IPS DF 4.7 (cell line): Measurements from ENCODE around the gene ARL13A.
"Not testable (repeated sequence)": the region's sequence is repeated elsewhere in the genome, so short reads cannot be mapped to it uniquely, and the experiment has no call there.

ENCODE experiments used
- DNase-seq: peaks from one replicate; pipeline ENCODE4 v3.0.0-alpha.2; 2013; ENCODE audit warnings: low spot score; ENCODE audit errors: extremely low read depth

The ARL13A gene

DNA sequence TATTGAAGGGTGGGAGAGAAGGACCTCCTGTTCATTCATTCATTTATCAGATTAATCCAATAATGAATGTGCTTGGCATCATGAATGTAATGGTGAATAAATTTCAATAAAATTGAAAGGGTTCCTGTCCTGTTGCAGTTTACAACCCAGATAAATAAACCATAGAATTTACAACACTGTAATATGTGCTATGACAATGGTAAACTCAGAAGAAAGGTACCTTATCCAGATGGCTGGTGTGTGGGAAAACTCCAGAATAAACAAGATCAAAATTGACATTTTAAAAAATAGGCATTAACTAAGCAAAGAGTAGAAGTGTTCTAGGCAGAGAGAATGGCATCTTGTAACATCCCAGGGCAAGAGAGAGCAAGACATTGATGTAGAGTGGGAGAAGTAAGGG is 15.3 kb downstream of the ARL13A start:
- no peak for DNase-seq

DNA sequence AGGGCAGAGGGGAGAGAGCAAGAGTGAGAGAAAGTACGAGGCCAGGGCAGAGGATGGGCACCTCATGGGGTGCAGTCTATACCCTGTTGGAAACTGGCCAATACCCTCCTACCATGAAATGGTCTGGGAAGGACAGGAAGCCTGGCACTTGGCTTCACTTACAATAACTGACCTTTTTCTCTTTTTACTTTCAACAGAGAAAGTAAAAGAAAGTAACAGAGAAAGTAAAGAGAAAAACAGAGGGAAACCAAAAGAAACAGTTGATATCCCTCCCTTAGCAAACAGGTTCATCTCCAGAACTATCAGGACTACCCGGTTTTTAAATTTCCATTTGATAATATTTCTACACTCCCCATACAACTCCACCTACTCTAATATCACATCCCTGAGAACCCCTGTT is 20.6 kb downstream of the ARL13A start:
- no peak for DNase-seq

DNA sequence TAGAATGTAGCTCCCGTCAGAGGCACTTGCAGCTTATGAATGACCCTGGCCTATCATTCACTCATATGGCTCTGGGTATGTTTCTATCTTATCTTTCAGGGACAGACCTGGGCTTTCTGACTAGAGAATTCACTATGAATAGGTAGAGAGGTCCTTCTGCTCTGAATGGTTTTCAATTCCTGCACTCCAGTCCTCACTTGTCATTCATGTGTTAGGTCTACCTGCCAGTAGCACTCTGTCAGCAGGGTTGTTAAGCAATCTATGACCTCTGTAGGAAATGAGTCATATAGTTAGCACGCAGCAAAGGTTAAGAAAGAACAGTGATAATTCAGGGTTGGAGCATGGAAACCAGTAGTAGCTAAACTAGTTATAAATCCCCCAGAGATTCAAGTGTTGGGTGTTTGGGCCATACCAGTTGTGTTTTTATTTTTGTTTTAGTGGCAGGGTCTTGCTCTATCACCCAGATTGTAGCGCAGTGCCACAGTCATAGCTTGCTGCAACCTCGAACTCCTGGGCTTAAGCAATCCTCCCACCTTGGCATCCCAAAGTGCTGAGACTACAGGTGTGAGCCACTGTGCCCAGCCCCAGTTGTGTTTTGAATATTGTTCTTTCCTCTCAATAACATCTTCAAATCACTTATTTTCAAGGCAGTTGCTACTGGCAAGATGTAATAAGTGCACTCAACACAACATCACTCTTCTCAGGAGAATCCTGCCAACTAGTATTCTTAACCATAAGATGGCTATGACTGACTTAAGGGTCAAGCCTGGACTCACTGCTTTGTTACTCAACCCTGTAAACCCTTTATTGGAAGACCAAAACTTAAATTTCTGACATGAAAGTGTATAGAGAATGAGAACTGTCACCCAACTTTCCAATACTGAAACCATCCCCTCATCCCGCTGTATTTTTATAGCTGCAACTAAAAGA is 25.1 kb downstream of the ARL13A start:
- DNase-seq: no peak

DNA sequence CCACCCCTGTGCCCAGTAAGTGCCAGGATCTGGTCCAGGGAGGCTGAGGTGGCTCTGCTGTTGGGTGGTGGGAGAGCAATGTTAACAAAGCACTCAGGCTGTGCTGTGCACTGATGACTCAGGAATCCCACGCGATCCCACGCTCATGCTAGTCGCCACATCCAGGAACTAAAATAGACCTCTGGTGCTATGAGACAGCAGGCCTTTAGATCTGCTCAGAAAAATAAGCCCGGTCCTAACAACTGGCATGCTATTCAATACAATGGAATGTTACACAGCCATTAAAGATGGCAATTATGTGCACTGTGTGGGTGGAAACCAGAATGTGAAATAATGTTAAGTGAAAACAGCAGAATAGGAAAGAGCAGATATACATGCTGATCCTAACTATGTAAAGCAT is 26.0 kb downstream of the ARL13A start:
- no peak for DNase-seq

DNA sequence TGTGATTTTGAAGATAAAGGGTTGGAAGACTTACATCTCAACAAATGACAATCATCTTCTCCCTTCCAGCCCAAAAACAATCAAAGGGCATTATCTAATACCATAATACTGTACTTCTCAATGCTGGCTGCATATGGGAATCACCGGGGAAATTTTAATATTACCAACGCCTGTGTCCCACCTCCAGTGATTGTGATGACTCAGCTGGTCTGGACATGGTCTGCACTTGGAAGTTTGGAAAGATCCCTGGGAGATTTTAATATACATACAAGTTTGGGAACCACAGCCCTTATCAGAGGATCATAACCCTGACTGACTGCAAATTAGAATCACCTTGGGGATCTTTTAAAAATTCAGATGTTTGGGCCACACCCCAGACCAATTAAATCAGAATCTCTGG is 29.9 kb downstream of the ARL13A start:
- DNase-seq: no peak

DNA sequence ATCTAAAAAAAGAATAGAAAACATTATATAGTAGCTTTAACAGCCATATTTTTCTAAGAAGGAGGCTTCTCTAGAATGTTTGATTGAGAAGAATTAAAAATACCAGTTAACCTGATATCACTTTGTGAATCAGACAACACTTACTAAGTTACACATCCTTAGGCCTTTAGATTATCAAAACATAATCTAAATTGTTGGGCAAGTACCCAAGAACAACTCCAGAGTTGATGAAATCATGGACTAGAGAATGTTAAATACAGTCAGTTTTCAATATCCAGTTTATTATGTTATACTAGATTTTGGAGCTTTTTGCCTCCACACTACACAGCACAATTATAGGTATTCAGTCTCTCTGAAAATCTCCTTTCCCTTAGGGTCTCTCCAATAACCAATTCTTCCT is 39.6 kb downstream of the ARL13A start:
- DNase-seq: no peak

DNA sequence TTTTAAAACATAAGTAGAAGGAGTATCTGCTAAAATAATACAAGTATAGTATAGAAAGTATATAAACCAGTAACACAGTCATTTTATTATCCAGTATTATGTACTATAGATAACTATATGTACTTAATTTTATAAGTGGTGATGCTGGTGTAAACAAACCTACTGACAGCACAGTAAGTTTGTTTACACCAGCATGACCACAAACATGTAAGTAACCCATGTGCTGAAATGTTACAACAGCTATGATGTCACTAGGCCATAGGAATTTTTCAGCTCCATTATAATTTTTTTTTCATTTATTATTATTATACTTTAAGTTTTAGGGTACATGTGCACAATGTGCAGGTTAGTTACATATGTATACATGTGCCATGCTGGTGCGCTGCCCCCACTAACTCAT is 42.5 kb downstream of the ARL13A start:
- not testable (repeated sequence) for DNase-seq

DNA sequence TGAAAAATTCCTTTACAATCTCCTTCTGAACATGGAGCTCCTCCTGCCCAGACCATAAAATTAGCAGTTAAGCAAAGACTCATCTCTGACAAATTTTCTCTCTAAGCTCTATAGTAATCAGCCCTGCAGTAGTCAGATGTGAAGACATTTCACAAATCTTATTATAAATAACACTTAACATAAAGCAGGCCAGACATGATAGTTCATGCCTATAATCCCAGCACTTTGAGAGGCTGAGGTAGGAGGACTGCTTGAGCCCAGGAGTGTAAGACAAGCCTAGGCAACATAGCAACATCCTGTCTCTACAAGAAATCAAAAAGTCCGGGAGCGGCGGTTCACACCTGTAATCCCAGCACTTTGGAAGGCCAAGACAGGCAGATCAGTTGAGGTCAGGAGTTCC is 52.5 kb downstream of the ARL13A start:
- DNase-seq: no peak

DNA sequence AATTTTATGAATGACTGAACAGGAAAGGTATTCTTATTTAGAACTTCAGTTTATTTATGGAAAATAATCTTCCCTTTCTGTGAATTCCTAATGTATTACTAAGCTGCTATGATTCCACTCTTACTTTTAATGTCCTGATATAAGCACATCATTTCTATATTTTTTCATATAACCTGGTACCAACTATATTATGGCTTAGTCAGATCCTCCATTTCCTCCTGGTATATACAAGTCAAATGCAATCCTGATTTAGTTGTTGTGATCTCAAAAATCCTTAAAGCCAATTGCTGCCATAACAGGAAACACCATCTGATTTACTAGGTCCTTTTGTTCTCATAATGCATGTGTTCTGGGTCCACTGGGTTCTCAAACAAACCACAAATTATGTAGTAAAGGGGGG is 55.6 kb downstream of the ARL13A start:
- no peak for DNase-seq

DNA sequence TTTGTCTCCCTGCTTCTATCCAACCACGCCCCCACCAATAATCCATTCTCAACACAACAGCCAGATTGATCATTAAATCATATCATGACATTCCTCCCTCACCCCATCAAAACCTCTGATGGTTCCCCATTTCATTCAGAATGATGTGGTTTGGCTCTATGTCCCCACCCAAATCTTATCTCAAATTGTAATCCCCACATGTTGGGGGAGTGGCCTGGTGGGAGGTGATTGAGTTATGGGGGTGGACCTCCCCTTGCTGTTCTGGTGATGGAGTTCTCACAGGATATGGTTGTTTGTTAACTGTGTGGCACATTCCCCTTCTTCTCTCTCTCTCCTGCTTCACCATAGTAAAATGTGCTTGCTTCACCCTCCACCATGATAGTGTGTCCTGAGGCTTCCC is 59.1 kb downstream of the ARL13A start:
- DNase-seq: no peak

DNA sequence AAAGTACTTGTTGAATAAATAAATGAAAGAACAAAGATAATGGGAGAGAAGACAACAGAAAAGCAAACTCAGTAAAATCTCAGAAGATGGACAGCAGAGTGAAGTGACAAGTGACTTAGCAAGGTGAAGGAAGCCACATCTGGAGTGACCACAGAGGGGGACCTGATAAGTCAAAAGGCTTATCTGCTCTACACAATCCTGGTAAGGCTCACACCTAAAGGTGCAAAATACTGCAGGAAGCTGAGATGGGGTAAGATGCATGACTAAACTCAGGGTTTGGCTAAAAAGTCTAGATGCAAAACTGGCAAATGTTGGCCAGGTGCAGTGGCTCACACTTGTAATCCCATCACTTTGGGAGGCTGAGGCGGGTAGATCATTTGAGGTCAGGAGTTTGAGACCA is 60.2 kb downstream of the ARL13A start:
- no peak for DNase-seq

DNA sequence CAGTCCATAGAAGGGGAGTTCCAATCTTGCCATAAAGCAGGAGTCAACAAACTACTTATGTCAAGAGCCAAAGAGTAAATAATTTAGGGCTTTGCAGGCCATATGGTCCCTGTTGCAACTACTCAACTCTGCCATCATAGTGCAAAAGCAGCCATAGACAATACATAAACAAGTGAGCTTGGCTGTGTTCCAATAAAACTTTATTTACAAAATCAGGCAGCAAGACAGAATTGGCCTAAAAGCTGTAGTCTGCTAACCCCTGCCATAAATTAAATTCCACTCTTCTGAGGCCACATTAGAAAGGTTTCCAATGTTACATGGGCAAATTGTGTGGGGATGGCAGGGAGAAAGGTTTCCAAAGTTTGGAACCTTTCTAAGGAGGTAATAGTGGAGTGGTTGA is 67.7 kb downstream of the ARL13A start:
- DNase-seq: no peak

DNA sequence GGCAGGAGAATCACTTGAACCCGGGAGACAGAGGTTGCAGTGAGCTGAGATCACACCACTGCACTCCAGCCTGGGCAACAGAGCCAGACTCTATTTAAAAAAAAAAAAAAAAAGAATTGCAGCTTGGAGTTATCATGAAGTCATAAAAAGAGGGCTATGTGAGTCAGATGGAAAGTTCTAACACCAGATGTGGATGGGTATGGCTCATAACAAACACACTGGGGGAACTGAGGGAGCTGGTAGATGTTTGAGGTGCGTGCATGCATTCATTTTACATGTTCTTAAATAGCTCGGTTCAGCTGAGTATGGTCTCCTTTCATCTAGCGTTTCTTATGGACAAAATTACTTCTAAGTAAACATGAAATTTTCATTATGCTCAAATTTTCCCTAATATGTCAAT is 70.7 kb downstream of the ARL13A start:
- no peak for DNase-seq
